HG03520 (cell line): ENCODE measurements around the gene PPP1R16B.
"Not testable (repeated sequence)": the region's sequence is repeated elsewhere in the genome, so short reads cannot be mapped to it uniquely, and the experiment has no call there.

Experiments
- ATAC-seq: cut with Tn5 transposase; IDR thresholded peaks from one replicate; pipeline ENCODE4 v1.9.1; 2021; ENCODE audit warnings: mild to moderate bottlenecking, moderate library complexity; ENCODE audit not compliant: unreplicated experiment

PPP1R16B gene

GRCh38 chr20:38843346-38843745 lies 37.8 kb downstream of the PPP1R16B start:
- no peak for ATAC-seq

- ATAC-seq = no peak
These were observed 39.5 kb downstream of the PPP1R16B start for GRCh38 chr20:38844963-38845362.

GRCh38 chr20:38847840-38848239 lies 42.3 kb downstream of the PPP1R16B start:
- no peak for ATAC-seq

- ATAC-seq = no peak
These were observed 48.3 kb downstream of the PPP1R16B start for GRCh38 chr20:38853759-38854158.

- ATAC-seq = no peak
These were observed 49.2 kb downstream of the PPP1R16B start for GRCh38 chr20:38854654-38855066.

- ATAC-seq = no peak
These were observed 49.9 kb downstream of the PPP1R16B start for GRCh38 chr20:38855356-38855755.

- ATAC-seq = no peak
These were observed 51.1 kb downstream of the PPP1R16B start for GRCh38 chr20:38856570-38856969.

- ATAC-seq = no peak
These were observed 52.2 kb downstream of the PPP1R16B start for GRCh38 chr20:38857703-38858102.

- ATAC-seq = no peak
These were observed 53.7 kb downstream of the PPP1R16B start for GRCh38 chr20:38859070-38859690.

GRCh38 chr20:38859857-38860256 lies 54.4 kb downstream of the PPP1R16B start:
- not testable (repeated sequence) for ATAC-seq

GRCh38 chr20:38861071-38861401 lies 55.5 kb downstream of the PPP1R16B start:
- no peak for ATAC-seq

- no peak for ATAC-seq
These were observed 56.7 kb downstream of the PPP1R16B start for GRCh38 chr20:38862226-38862625.

GRCh38 chr20:38863024-38863851 lies 57.7 kb downstream of the PPP1R16B start:
- peak; percentile 54 for ATAC-seq

- no peak for ATAC-seq
These were observed 59.2 kb downstream of the PPP1R16B start for GRCh38 chr20:38864662-38865061.

GRCh38 chr20:38866265-38867061 lies 61.0 kb downstream of the PPP1R16B start:
- ATAC-seq = no peak

- ATAC-seq = no peak
These were observed 61.5 kb downstream of the PPP1R16B start for GRCh38 chr20:38867062-38867359.

GRCh38 chr20:38870733-38871559 lies 65.4 kb downstream of the PPP1R16B start:
- no peak for ATAC-seq

- ATAC-seq = no peak
These were observed 66.1 kb downstream of the PPP1R16B start for GRCh38 chr20:38871560-38871953.

GRCh38 chr20:38872036-38872435 lies 66.5 kb downstream of the PPP1R16B start:
- no peak for ATAC-seq

GRCh38 chr20:38872491-38873049 lies 67.1 kb downstream of the PPP1R16B start:
- no peak for ATAC-seq
